GM21526 (cell line): ENCODE measurements around the gene LAMC1.
"Not testable (repeated sequence)": the region's sequence is repeated elsewhere in the genome, so short reads cannot be mapped to it uniquely, and the experiment has no call there.

Experiments used
- ATAC-seq: cut with Tn5 transposase; IDR thresholded peaks from one replicate; pipeline ENCODE4 v1.9.1; 2021; ENCODE audit warnings: moderate library complexity; ENCODE audit not compliant: unreplicated experiment, low FRiP score

LAMC1 gene

GRCh38 chr1:183142171-183142570 is 119.0 kb downstream of the LAMC1 start:
- no peak for ATAC-seq

DNA sequence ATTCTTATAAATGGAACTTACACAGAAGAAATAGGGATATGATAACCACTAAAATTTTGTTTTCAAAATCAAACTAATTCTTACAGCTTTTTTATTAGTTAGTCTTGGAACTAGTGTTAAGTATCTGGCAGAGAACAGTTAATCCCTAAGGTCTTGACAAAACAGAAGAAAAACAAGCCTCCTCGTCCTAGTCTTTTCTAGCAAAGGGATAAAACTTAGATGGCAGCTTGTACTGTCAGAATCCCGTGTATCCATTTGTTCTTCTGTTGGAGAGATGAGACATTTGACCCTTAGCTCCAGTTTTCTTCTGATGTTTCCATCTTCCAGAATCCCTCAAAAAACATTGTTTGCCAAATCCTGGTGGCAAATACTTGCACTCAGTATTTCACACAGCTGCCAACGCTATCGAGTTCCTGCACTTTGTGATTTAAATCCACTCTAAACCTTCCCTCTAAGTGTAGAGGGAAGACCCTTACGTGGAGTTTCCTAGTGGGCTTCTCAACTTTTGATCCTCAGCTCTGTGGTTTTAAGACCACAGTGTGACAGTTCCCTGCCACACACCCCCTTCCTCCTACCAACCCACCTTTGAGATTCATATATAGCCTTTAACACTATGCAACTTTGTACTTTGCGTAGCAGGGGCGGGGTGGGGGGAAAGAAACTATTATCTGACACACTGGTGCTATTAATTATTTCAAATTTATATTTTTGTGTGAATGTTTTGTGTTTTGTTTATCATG is 120.5 kb downstream of the LAMC1 start:
- ATAC-seq = no peak

DNA sequence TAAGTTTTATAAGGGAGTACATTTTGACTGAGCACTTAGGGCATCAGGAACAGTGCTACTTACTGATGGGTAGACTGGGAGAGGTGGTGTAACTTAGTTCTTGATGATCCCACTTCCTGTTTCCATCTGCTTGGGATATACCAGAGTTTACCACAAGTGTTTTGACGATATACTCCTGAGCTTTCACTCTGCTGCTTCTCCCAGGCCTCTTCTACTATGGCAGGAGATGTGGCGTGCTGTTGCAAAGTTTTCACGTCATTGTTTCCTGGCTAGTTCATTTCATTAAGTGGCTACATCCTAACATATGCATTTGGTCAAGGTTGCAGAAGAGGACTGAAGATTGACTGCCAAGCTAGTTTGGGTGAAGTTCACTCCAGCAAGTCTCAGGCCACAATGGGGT is 121.5 kb downstream of the LAMC1 start:
- no peak for ATAC-seq

DNA sequence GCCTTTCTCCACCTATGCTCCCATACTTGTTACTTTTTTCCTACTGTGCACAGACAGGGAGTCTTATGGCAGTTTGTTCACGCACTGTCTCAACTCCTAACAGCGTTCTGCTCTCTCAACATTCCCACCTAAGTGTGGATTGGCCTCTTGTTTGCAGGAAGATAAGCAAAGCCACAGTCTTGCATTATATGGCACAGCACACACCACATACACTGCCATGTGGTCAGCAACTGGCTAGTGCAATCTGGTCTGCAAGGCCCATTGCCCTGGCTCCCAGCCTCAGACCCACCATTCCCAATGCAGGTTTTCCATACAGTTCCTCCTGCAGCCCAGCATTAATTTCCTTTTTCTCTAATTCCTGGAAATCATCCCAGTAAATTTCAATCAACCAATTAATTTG is 124.5 kb downstream of the LAMC1 start:
- no peak for ATAC-seq

DNA sequence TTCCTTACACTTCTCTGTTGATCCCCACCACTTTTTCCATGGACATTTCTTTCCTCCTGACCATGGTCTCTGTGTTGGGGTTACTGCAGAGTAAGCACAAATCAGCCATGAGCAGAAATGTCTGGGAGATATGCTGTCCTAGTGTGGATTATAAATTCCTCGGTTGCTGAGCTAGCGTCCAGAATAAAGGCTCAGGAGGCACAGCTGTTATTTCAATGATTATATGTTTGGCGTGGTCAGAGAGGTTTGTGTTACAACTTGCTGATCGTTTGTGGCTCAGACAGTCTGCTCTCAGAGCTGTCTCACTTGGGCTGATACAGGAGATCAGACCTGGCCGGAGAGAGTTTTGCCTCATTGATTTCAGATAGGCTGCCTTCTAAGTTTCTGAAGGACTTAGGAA is 125.4 kb downstream of the LAMC1 start:
- ATAC-seq = no peak

DNA sequence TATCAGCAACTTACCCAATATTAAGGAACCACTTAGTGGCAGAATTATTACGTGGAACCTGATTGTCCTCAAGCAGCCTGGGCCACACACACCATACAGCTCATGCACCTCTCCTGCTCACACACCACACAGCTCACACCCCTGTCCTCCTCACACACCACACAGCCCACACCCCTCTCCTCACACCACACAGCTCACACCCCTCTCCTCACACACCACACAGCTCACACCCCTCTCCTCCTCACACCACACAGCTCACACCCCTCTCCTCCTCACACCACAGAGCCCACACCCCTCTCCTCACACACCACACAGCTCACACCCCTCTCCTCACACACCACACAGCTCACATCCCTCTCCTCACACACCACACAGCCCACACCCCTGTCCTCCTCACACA is 126.1 kb downstream of the LAMC1 start:
- no peak for ATAC-seq

- ATAC-seq = not testable (repeated sequence)
Observed at GRCh38 chr1:183150032-183150431, 126.8 kb downstream of the LAMC1 start.

GRCh38 chr1:183150445-183150844 is 127.2 kb downstream of the LAMC1 start:
- no peak for ATAC-seq

DNA sequence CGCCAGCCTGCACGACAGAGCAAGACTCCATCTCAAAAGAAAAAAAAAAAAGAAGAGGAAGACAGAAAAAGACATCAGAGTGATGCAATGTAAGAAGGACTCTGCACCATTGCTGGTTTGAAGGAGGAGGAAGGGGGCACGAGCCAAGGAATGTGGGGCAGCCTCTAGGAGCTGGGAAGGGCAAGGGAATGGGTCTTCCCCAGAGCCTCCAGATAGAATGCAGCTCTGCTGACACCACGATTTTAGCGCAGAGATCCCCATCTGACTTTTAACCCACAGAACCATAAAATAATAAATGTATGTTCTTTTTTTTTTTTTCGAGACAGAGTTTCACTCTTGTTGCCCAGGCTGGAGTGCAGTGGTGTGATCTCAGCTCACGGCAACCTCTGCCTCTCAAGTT is 129.0 kb downstream of the LAMC1 start:
- no peak for ATAC-seq

DNA sequence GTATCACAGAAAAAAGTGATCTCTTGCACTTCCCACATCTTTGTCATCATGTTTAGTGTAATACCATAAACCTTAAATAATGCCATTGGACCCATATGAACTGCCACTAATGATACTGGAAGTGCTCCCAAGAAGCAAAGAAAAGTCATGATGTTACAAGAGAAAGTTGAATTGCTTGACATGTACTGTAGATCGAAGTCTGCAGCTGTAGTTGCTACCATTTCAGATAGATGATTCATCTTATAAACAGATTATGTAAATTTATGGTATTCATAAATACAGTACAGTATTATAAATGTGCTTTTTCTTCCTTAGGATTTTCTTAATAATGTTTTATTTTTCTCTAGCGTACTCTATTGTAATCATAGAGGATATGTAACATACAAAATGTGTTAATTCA is 132.7 kb downstream of the LAMC1 start:
- ATAC-seq = no peak

DNA sequence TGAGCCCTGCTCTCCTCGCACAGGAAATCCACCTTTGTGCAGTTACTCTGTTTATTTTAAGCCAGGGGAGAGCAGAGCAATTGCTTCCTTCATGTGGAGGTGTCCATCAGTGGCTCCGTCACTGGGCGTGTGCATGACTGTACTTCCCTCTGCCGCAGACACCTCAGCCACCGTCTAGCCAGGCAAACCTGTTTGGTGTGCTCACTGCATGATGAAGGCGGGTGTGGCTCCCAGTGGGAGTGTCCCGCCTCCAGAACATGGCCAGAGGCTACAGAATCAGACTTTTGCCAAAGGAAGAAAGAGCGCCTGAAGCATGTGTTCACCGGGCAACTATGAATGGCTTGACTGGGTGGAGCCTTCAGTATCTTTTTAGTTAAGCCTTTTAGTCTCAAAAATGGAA is 136.7 kb downstream of the LAMC1 start:
- no peak for ATAC-seq

GRCh38 chr1:183161391-183161790 is 138.2 kb downstream of the LAMC1 start:
- ATAC-seq = no peak

DNA sequence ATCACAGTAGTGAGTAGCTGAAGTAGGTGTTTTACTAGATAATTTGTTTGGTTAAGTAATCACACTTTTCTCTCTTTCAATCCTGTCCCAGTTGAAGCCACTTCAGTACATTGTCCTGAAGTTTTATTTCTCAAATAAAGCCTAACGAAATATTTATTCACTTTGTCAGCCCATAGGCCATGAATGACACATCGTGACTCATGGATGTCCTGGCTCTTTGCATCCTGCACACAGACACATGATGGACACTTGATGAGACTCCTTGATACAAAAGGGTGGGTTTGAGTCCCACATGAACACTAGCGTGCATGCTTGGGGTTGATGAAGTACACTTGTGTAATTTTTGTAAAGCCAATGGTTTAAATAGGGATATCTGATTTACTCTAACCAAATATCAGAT is 140.1 kb downstream of the LAMC1 start:
- no peak for ATAC-seq

DNA sequence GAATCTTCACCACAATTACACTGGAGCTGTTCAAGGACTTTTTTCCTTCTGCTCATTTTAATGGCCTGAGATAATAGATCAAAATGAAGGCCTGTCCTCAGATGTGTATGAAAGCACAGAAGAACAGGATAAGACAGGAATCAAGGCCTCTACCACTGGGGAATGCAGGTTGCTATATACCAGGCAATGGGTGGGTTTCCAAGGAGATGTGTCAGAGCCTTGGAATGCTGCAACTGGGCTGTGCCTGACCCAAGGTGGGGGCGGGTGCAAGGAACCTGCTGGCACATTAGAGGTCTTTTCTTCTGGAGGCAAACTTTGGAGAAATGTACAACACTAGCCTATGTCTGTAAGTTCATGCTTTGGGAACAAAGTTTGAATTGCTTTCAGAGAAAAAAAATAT is 141.1 kb downstream of the LAMC1 start:
- ATAC-seq = no peak

DNA sequence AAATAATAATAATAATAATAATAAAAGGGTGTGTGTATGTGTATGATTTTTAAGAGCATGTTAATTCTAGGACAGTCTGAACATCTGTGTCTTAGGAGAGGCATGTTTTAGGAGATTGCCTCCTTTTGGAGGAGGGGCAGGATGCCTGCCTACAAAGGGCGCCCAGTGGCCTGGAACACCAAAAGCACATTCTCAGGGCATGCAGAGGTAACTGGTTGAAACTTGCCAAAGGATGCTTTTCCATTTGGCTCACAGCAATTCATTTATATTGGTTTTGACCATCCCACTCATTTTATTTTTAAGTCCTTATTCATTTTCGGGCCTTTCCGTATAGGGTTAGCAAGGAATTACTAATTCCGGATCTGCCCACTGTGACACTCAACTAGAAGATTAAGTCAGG is 141.7 kb downstream of the LAMC1 start:
- no peak for ATAC-seq

- no peak for ATAC-seq
Observed at GRCh38 chr1:183165456-183165855, 142.2 kb downstream of the LAMC1 start.

DNA sequence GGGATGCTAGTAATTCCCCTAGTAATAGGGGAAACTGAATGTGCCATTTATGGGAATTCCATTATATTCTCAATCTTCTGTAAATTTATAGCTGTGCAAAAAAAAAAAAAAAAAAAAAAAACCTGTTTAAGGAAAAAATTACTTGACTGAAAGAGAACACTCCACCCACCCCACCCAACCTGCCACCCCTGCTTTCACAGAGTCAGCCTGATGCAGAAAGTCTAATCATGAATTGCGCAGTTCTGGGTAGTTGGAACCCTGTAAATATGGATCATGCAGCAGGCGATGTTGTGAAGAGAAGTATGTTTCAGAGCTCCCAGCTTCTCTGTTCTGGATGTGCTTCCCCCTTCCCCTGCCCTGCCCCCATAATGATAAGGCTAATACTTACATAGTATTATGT is 143.2 kb downstream of the LAMC1 start:
- no peak for ATAC-seq

DNA sequence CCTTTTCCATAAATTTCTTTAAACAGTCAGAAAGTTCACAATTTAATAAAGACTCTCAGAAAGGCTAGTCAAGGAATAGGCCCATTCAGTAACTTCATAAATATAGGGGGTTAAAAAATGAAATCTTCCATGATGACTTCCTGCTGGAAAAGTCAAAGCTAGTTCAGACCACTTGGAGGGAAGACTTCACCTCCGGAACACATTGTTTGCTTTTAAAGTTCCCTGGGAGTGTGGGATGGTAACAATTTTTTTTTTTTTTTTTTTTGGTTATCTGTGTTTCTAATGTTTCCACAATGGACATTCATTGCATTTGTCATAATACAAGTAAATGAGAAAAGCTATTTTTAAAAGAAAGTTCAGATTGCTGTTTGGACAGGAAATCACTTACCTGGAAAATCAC is 144.5 kb downstream of the LAMC1 start:
- ATAC-seq = no peak

DNA sequence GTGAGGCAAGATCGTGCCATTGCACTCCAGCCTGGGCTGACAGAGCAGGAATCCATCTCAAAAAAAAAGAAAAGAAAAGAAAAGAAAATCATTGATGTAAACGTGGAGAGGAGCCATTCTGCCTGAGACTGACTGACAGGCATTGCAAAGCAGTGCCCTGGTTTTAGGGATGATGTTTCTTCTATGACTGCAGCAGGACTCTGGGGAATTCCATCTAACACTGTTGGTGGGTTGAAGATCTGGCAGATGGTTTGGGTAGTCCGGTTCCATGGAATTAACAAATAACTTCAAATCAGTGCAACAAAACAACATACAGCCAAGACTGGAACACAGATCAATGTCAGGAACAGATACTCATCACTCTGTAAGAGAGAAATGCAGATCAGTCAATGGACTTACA is 145.1 kb downstream of the LAMC1 start:
- ATAC-seq = no peak

DNA sequence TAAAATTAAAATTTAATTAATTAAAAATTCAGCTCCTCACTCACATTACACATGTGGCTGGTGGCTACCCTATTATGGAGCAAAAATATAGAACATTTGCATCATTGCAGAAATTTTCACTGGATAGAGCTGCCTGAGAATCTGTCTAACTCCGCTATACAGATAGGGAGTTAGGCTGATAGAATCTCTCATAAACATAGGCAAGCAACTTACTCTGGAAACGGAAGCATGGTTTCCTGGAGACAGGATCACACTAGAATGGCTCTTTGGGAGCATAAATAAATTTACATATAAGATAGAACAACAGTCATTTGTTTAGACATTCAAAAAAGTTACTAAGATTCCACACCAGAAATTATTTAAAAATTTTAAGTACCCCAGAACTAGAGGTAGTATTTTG is 150.6 kb downstream of the LAMC1 start:
- no peak for ATAC-seq

GRCh38 chr1:183175631-183176030 is 152.4 kb downstream of the LAMC1 start:
- no peak for ATAC-seq

GRCh38 chr1:183178545-183178944 is 155.3 kb downstream of the LAMC1 start:
- ATAC-seq = no peak

GRCh38 chr1:183179033-183179432 is 155.8 kb downstream of the LAMC1 start:
- no peak for ATAC-seq
